H9 (cell line): ENCODE measurements around the gene ITGBL1. TPM values are rescaled to one million over a fixed set of nuclear protein-coding genes. Genes with fewer than 3 reads are reported as not detected.

Source experiments
- DNase-seq: peaks from one replicate; pipeline ENCODE4 v3.0.0-alpha.2; 2017
- H2AFZ ChIP-seq: one replicate; pipeline ENCODE4 v1.6.1; 2013; ENCODE audit warnings: mild to moderate bottlenecking, low read length, control low read depth, moderate library complexity
- H2AK5ac ChIP-seq: 2 replicates; pipeline ENCODE4 v1.6.1; 2013; ENCODE audit warnings: low read length, control low read depth, mixed read lengths; ENCODE audit not compliant: insufficient read length
- H2BK120ac ChIP-seq: one replicate; pipeline ENCODE4 v1.6.1; 2013; ENCODE audit warnings: low read depth, mild to moderate bottlenecking, low read length, control low read depth, inconsistent platforms; ENCODE audit not compliant: poor library complexity, severe bottlenecking
- H2BK12ac ChIP-seq: 2 replicates; pipeline ENCODE4 v1.6.1; 2013; ENCODE audit warnings: low read length, control low read depth, mixed read lengths, low read depth; ENCODE audit not compliant: insufficient read length
- H2BK15ac ChIP-seq: 2 replicates; pipeline ENCODE4 v1.6.1; 2013; ENCODE audit warnings: low read depth, low read length, control low read depth
- H2BK20ac ChIP-seq: one replicate; pipeline ENCODE4 v1.6.1; 2013; ENCODE audit warnings: low read depth, mild to moderate bottlenecking, low read length, control low read depth, inconsistent platforms; ENCODE audit not compliant: poor library complexity, severe bottlenecking
- H2BK5ac ChIP-seq: 2 replicates; pipeline ENCODE4 v1.6.1; 2013; ENCODE audit warnings: low read length, control low read depth, mixed read lengths; ENCODE audit not compliant: insufficient read length
- H3K14ac ChIP-seq: 2 replicates; pipeline ENCODE4 v1.6.1; 2013; ENCODE audit warnings: low read length, control low read depth; ENCODE audit not compliant: insufficient read depth
- H3K18ac ChIP-seq: 2 replicates; pipeline ENCODE4 v1.6.1; 2013; ENCODE audit warnings: low read depth, mild to moderate bottlenecking, mixed read lengths, low read length, control low read depth; ENCODE audit not compliant: insufficient read length
- H3K23ac ChIP-seq: 2 replicates; pipeline ENCODE4 v1.6.1; 2013; ENCODE audit warnings: low read length, control low read depth, mixed read lengths, low read depth; ENCODE audit not compliant: insufficient read length
- H3K23me2 ChIP-seq: 2 replicates; pipeline ENCODE4 v1.6.1; 2013; ENCODE audit warnings: low read depth, mild to moderate bottlenecking, mixed read lengths, low read length, control low read depth; ENCODE audit not compliant: insufficient read length, poor library complexity, severe bottlenecking
- H3K27ac ChIP-seq: 2 replicates; pipeline ENCODE4 v1.5.1; 2013; ENCODE audit warnings: low read length, control low read depth, mixed read lengths, low read depth; ENCODE audit not compliant: insufficient read length
- H3K27me3 ChIP-seq: 2 replicates; pipeline ENCODE4 v1.6.1; 2013; ENCODE audit warnings: low read length, control low read depth, inconsistent platforms; ENCODE audit not compliant: insufficient read depth
- H3K4ac ChIP-seq: 2 replicates; pipeline ENCODE4 v1.6.1; 2013; ENCODE audit warnings: low read depth, mild to moderate bottlenecking, control low read depth, inconsistent platforms, low read length, moderate library complexity
- H3K4me1 ChIP-seq: 2 replicates; pipeline ENCODE4 v1.6.1; 2013; ENCODE audit warnings: low read length, control low read depth, inconsistent platforms; ENCODE audit not compliant: insufficient read depth
- H3K4me2 ChIP-seq: 2 replicates; pipeline ENCODE4 v1.6.1; 2013; ENCODE audit warnings: low read length, control low read depth, mixed read lengths; ENCODE audit not compliant: insufficient read length, insufficient read depth
- H3K56ac ChIP-seq: 2 replicates; pipeline ENCODE4 v1.6.1; 2013; ENCODE audit warnings: low read depth, mild to moderate bottlenecking, mixed read lengths, low read length, control low read depth; ENCODE audit not compliant: insufficient read length
- H3K79me1 ChIP-seq: 2 replicates; pipeline ENCODE4 v1.6.1; 2013; ENCODE audit warnings: low read depth, mild to moderate bottlenecking, moderate library complexity, low read length, control low read depth, inconsistent platforms; ENCODE audit not compliant: insufficient read depth, poor library complexity, severe bottlenecking
- H3K79me2 ChIP-seq: 2 replicates; pipeline ENCODE4 v1.6.1; 2013; ENCODE audit warnings: low read length, control low read depth, inconsistent platforms; ENCODE audit not compliant: insufficient read depth
- H3K9ac ChIP-seq: 2 replicates; pipeline ENCODE4 v1.6.1; 2013; ENCODE audit warnings: low read length, control low read depth, mixed read lengths; ENCODE audit not compliant: insufficient read length; ENCODE audit errors: extremely low read depth
- H3K9me3 ChIP-seq: one replicate; pipeline ENCODE4 v1.6.1; 2013; ENCODE audit warnings: low read depth, low read length, inconsistent platforms; ENCODE audit not compliant: control insufficient read depth
- H3T11ph ChIP-seq: one replicate; pipeline ENCODE4 v1.6.1; 2013; ENCODE audit warnings: mild to moderate bottlenecking, low read length, control low read depth, inconsistent platforms
- H4K20me1 ChIP-seq: one replicate; pipeline ENCODE4 v1.6.1; 2013; ENCODE audit not compliant: control insufficient read depth, insufficient read length, insufficient read depth
- H4K5ac ChIP-seq: 2 replicates; pipeline ENCODE4 v1.6.1; 2013; ENCODE audit warnings: low read depth, mild to moderate bottlenecking, mixed read lengths, low read length, control low read depth; ENCODE audit not compliant: insufficient read length
- H4K8ac ChIP-seq: replicated peaks from 2 replicates; pipeline ENCODE4 v1.6.1; 2013; ENCODE audit warnings: low read length, control low read depth, mixed read lengths, low read depth; ENCODE audit not compliant: insufficient read length
- H4K91ac ChIP-seq: 2 replicates; pipeline ENCODE4 v1.6.1; 2013; ENCODE audit warnings: low read depth, mild to moderate bottlenecking, moderate library complexity, mixed read lengths, low read length, control low read depth; ENCODE audit not compliant: insufficient read length
- H3K27ac Mint-ChIP-seq, 3 experiments: 2 replicates in 2 of 3; 3 replicates in 1 of 3; pipeline ENCODE4 v1.8.0; 2020 to 2021; ENCODE audit warnings: mixed read lengths in 3 of 3, mild to moderate bottlenecking in 1 of 3, moderate library complexity in 1 of 3
- H3K27me3 Mint-ChIP-seq: 2 replicates; pipeline ENCODE4 v1.8.0; 2021; ENCODE audit warnings: low read depth, mild to moderate bottlenecking, moderate library complexity, mixed read lengths
- H3K36me3 Mint-ChIP-seq, 3 experiments: 2 replicates in 2 of 3; 3 replicates in 1 of 3; pipeline ENCODE4 v1.8.0; 2020 to 2021; ENCODE audit warnings: low read depth in 3 of 3, mixed read lengths in 3 of 3; ENCODE audit not compliant: insufficient read depth in 1 of 3
- H3K4me1 Mint-ChIP-seq, 2 experiments: 2 replicates each; pipeline ENCODE4 v1.8.0; 2020; ENCODE audit warnings: mixed read lengths in 2 of 2
- H3K4me3 Mint-ChIP-seq, 2 experiments: 2 replicates in 1 of 2; 3 replicates in 1 of 2; pipeline ENCODE4 v1.8.0; 2020 to 2021; ENCODE audit warnings: mild to moderate bottlenecking in 2 of 2, mixed read lengths in 2 of 2, moderate library complexity in 1 of 2
- H3K9me3 Mint-ChIP-seq, 2 experiments: 2 replicates in 1 of 2; 3 replicates in 1 of 2; pipeline ENCODE4 v1.8.0; 2020; ENCODE audit warnings: mild to moderate bottlenecking in 2 of 2, mixed read lengths in 2 of 2, moderate library complexity in 1 of 2
- CTCF ChIP-seq: fragments of 200-600 bp; sonication (generic); conservative IDR thresholded peaks from 3 replicates; pipeline ENCODE4 v1.8.0; 2021; ENCODE audit warnings: antibody characterized with exemption, mild to moderate bottlenecking
- WGBS: extraction: QIAGEN DNeasy Blood & Tissue Kit; methylation state at CpG from one replicate; pipeline ENCODE4 v1.1.7; 2013; ENCODE audit warnings: missing lambda C conversion rate, low lambda C conversion rate, mixed read lengths; ENCODE audit not compliant: insufficient read length; ENCODE audit errors: extremely low coverage; 5-methylcytosine and 5-hydroxymethylcytosine counted together
- total RNA-seq: library from RNA; stranded (reverse); gene quantifications from 2 replicates; pipeline ENCODE4 v1.2.1, GENCODE V29; 2021

The ITGBL1 gene
- total RNA-seq, 1 experiment from 2014 or later: not detected

- Histone ChIP-seq H3K14ac (no peak overlapping the region), H2BK5ac (no peak overlapping the region), H3K4me2 (no peak overlapping the region), H4K20me1 (no peaks in the 10 kb centered on the region), H3K27ac (no peak overlapping the region), H3K18ac (no peak overlapping the region), H3K79me2 (no peaks in the 10 kb centered on the region), H3K4me1 (peaks cover 3% of the 10 kb centered on the region; the same call in 1 of the 2 replicates), H4K5ac (no peak overlapping the region), H3K56ac (no peak overlapping the region), H3K23me2 (no peaks in the 10 kb centered on the region), H3K79me1 (no peaks in the 10 kb centered on the region), H3K23ac (no peak overlapping the region), H2BK12ac (no peak overlapping the region), H3K27me3 (no peaks in the 10 kb centered on the region), H2AK5ac (no peak overlapping the region), H2AFZ (no peak overlapping the region), H3T11ph (no peak overlapping the region), H2BK15ac (no peak overlapping the region), H3K4ac (no peak overlapping the region), H3K9me3 (no peaks in the 10 kb centered on the region), H2BK20ac (no peak overlapping the region), H3K9ac (no peak overlapping the region), H4K91ac (no peak overlapping the region), H4K8ac (no peak overlapping the region), H2BK120ac (no peak overlapping the region)
- Mint-ChIP-seq H3K9me3 (no peaks in the 10 kb centered on the region), H3K4me1 (peaks cover 21 to 28% of the 10 kb centered on the region in 2 experiments), H3K4me3 (no peak overlapping the region), H3K27me3 (no peaks in the 10 kb centered on the region), H3K27ac (no peak overlapping the region), H3K36me3 (no peaks in the 10 kb centered on the region)
- no peak for DNase-seq
- WGBS: no CpG with 5 or more reads among the region's 2 CpGs
- TF ChIP-seq CTCF: no peak
These were observed 63.8 kb downstream of the ITGBL1 start for GRCh38 chr13:101516262-101516661.
